ENCODE data around the gene MMRN2. TPM values are rescaled to one million over a fixed set of nuclear protein-coding genes. Genes with fewer than 3 reads are reported as not detected.
"Not testable (repeated sequence)": the region's sequence is repeated elsewhere in the genome, so short reads cannot be mapped to it uniquely, and the experiment has no call there.

The MMRN2 gene
- total RNA-seq, 2 donors from 2014 or later, result 24.6 to 26.1 TPM

GRCh38 chr10:86988520-86988919 is 31.1 kb upstream of the MMRN2 start:
- H3K27me3 ChIP-seq (replicated peaks; ENCODE audit: insufficient read depth), result no peaks in the 10 kb centered on the region
- no peaks in the 10 kb centered on the region for H3K9me3 ChIP-seq
- H3K36me3 ChIP-seq, result no peaks in the 10 kb centered on the region
- intact Hi-C loops (cut with DNase I), result no loop called here
- H3K27ac ChIP-seq, result no peak overlapping the region
- H3K4me3 ChIP-seq, result no peak overlapping the region
- 7% methylated on average over 1 of the region's 1 CpG for WGBS
- TF ChIP-seq POLR2AphosphoS5 (IDR thresholded peaks at IDR 0.05) (no peak), POLR2A (IDR thresholded peaks at IDR 0.05) (no peak)
- TF ChIP-seq, protein P1, sequence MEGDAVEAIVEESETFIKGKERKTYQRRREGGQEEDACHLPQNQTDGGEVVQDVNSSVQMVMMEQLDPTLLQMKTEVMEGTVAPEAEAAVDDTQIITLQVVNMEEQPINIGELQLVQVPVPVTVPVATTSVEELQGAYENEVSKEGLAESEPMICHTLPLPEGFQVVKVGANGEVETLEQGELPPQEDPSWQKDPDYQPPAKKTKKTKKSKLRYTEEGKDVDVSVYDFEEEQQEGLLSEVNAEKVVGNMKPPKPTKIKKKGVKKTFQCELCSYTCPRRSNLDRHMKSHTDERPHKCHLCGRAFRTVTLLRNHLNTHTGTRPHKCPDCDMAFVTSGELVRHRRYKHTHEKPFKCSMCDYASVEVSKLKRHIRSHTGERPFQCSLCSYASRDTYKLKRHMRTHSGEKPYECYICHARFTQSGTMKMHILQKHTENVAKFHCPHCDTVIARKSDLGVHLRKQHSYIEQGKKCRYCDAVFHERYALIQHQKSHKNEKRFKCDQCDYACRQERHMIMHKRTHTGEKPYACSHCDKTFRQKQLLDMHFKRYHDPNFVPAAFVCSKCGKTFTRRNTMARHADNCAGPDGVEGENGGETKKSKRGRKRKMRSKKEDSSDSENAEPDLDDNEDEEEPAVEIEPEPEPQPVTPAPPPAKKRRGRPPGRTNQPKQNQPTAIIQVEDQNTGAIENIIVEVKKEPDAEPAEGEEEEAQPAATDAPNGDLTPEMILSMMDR (IDR thresholded peaks at IDR 0.05), result no peak
- peaks cover 8% of the 10 kb centered on the region for H3K4me1 ChIP-seq (replicated peaks)
- no peak for DNase-seq (ENCODE audit: low spot score)

- DNase-seq (ENCODE audit: low spot score); H3K4me3 ChIP-seq; H3K36me3 ChIP-seq; H3K4me1 ChIP-seq (replicated peaks); intact Hi-C loops (cut with DNase I); H3K27me3 ChIP-seq (replicated peaks; ENCODE audit: insufficient read depth); H3K9me3 ChIP-seq; H3K27ac ChIP-seq: not testable (repeated sequence)
- WGBS, result 85% methylated on average over 4 of the region's 4 CpGs
Measured at GRCh38 chr10:86984498-86984897, 27.1 kb upstream of the MMRN2 start.

- TF ChIP-seq, protein P1 (IDR thresholded peaks at IDR 0.05), result no peak
- TF ChIP-seq POLR2AphosphoS5 (IDR thresholded peaks at IDR 0.05) (no peak), POLR2A (IDR thresholded peaks at IDR 0.05) (no peak)
- DNase-seq (ENCODE audit: low spot score), result no peak
- WGBS, result 88% methylated on average over 5 of the region's 5 CpGs
- no peaks in the 10 kb centered on the region for H3K9me3 ChIP-seq
- H3K4me1 ChIP-seq (replicated peaks), result no peaks in the 10 kb centered on the region
- H3K4me3 ChIP-seq, result no peak overlapping the region
- H3K27me3 ChIP-seq (replicated peaks; ENCODE audit: insufficient read depth), result no peaks in the 10 kb centered on the region
- intact Hi-C loops (cut with DNase I), result no loop called here
- no peak overlapping the region for H3K27ac ChIP-seq
- H3K36me3 ChIP-seq, result no peaks in the 10 kb centered on the region
Measured at GRCh38 chr10:86981716-86982115, 24.3 kb upstream of the MMRN2 start.

- H3K4me1 ChIP-seq (replicated peaks); H3K27ac ChIP-seq; H3K36me3 ChIP-seq; H3K9me3 ChIP-seq; intact Hi-C loops (cut with DNase I); H3K27me3 ChIP-seq (replicated peaks; ENCODE audit: insufficient read depth); H3K4me3 ChIP-seq; DNase-seq (ENCODE audit: low spot score): not testable (repeated sequence)
- WGBS, result 74% methylated on average over 6 of the region's 6 CpGs
Measured at GRCh38 chr10:86981020-86981419, 23.6 kb upstream of the MMRN2 start.

GRCh38 chr10:86979977-86980448 is 22.6 kb upstream of the MMRN2 start:
- Histone ChIP-seq H3K27me3 (replicated peaks; ENCODE audit: insufficient read depth) (no peaks in the 10 kb centered on the region), H3K27ac (peak overlapping the region; percentile 11 to 46), H3K9me3 (no peaks in the 10 kb centered on the region), H3K4me3 (no peak overlapping the region), H3K36me3 (no peaks in the 10 kb centered on the region), H3K4me1 (replicated peaks) (no peaks in the 10 kb centered on the region)
- 24% methylated on average over 3 of the region's 3 CpGs for WGBS
- intact Hi-C loops (cut with DNase I), result no loop called here
- TF ChIP-seq, protein P1 (IDR thresholded peaks at IDR 0.05), result no peak
- TF ChIP-seq POLR2AphosphoS5 (IDR thresholded peaks at IDR 0.05), result peak; percentile 33
- TF ChIP-seq POLR2A (IDR thresholded peaks at IDR 0.05), result no peak
- no peak for DNase-seq (ENCODE audit: low spot score)

GRCh38 chr10:86979296-86979818 is 21.9 kb upstream of the MMRN2 start:
- 76% methylated on average over 4 of the region's 4 CpGs for WGBS
- no peak overlapping the region for H3K4me3 ChIP-seq
- peak overlapping the region in 1 of 2 donors; percentile 46 for H3K27ac ChIP-seq
- no peaks in the 10 kb centered on the region for H3K27me3 ChIP-seq (replicated peaks; ENCODE audit: insufficient read depth)
- no peak for DNase-seq (ENCODE audit: low spot score)
- no peak for TF ChIP-seq POLR2AphosphoS5 (IDR thresholded peaks at IDR 0.05)
- TF ChIP-seq POLR2A (IDR thresholded peaks at IDR 0.05), result no peak
- TF ChIP-seq, protein P1 (IDR thresholded peaks at IDR 0.05), result no peak
- H3K4me1 ChIP-seq (replicated peaks), result no peaks in the 10 kb centered on the region
- no peaks in the 10 kb centered on the region for H3K36me3 ChIP-seq
- intact Hi-C loops (cut with DNase I), result no loop called here
- no peaks in the 10 kb centered on the region for H3K9me3 ChIP-seq

DNA sequence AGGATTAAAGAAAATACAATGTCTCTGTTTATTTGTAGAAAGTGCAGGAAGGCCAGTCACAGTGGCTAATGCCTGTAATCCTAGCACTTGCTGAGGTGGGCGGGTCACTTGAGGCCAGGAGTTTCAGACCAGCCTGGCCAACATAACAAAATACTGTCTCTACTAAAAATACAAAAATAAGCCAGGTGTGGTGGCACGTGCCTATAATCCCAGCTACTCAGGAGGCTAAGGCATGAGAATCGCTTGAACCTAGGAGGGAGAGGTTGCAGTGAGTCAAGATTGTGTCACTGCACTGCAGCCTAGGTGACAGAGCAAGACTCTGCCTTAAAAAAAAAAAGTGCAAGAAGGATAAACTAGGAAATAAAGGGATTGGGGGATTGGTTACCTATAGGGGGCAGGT is 21.0 kb upstream of the MMRN2 start:
- 83% methylated on average over 3 of the region's 3 CpGs for WGBS
- H3K27me3 ChIP-seq (replicated peaks; ENCODE audit: insufficient read depth); DNase-seq (ENCODE audit: low spot score); intact Hi-C loops (cut with DNase I); H3K4me1 ChIP-seq (replicated peaks); H3K4me3 ChIP-seq; H3K9me3 ChIP-seq; H3K36me3 ChIP-seq: not testable (repeated sequence)
- H3K27ac ChIP-seq, result peak overlapping the region in 1 of 2 donors; percentile 31
